Effector CD8-positive, alpha-beta T cell (primary cell): ENCODE data around the gene RPE65.
"Not testable (repeated sequence)": the region's sequence is repeated elsewhere in the genome, so short reads cannot be mapped to it uniquely, and the experiment has no call there.

Source experiments
- DNase-seq: peaks from one replicate; lab custom pipeline; 2025; lab: John Stamatoyannopoulos, UW

The RPE65 gene

DNA sequence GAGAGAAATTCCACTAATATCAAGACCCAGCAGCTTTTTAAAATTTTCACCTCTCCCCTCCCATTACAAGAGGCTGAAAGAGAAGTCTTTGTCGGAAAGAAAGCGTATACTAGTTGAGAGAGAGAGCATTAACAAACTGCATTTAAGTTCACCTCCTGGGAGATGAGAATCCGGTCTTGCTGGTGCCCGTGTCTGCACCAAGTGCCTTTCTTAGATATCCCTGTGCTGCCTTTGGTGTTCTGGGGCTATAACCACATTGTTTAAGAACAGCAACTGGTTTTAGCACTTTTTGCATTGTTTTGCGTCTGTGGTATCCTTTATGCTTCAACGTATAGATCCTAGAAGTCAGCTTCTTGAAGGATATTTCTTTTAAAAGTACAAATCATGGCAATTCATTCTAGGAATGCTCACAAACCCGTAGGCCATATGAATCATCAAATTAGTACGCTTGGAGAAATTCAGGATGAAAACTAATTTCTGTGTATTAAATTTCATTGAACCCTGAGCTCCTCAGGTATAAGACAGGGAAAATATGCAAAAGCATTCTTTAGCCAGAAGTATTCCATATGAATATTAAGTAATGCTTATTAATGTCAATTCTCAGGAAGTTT lies 3.4 kb upstream of the RPE65 start:
- DNase-seq, result no peak

DNA sequence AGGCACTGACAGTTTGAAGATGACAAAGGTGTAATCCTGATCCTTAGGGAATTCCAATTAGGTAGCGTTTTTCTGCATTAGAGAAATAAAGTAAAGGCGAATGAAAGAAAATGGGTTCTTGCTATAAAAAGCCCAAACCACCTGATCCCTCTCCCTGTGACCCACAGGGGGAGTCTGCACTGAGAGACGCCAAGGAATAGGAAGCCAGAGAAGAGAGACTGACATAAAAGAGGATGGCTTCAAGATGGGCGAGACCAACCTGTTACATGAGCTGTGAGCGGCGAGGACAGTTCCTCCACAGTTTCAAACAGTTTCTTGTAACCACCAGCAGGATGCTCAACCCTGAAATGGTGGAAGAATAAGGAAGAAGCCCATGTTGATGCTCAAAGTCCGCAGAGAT lies 1.4 kb downstream of the RPE65 start:
- DNase-seq, result no peak

DNA sequence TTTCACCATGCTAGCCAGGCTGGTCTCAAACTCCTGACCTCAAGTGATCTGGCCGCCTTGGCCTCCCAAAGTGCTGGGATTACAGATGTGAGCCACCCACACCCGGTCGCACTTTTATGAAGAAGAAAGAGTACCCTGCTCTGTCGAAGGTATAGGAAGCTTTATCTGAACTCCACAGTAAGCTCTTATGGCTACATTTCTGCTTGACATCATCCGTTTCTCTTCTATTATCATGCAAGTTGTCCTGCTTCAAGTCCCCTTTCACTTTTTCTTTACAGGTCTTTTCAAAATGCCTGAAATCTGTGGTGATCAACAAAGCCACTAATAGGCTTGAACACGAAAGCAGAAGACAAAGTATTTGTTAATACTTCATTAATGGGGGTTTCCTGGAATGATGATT lies 4.0 kb downstream of the RPE65 start:
- no peak for DNase-seq

DNA sequence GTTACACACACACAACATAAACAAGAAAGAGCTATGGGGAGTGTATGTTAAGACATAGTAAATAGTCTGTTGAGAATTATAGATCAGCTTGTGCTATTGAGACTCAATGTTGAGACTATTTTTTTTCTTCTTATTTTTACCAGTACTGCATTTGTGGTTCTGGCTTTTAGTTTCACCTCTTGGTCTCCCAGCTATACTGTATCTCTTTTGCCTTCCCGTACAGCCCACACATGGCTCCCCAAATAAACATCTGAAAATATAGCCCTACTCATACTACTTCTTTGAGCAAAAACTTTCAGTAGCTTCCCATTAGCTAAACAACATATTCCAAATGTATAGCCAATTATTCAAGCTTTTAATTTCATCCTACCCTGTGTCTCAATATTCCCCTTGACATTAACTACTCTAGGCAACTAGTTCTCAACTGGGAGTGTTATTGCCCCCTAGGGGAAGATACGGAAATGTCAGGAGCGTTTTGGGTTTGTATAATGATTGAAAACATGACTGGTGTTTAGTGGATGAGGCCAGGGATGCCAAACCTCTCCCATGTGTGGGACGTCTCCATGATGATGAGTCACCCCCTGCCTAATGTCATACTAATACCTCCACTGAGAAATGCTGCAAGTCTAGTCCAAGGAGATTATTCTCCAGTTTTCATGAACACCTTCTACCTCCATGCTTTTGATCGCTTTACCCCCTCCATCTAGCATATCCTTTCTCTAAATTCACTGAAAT lies 6.8 kb downstream of the RPE65 start:
- DNase-seq, result no peak

DNA sequence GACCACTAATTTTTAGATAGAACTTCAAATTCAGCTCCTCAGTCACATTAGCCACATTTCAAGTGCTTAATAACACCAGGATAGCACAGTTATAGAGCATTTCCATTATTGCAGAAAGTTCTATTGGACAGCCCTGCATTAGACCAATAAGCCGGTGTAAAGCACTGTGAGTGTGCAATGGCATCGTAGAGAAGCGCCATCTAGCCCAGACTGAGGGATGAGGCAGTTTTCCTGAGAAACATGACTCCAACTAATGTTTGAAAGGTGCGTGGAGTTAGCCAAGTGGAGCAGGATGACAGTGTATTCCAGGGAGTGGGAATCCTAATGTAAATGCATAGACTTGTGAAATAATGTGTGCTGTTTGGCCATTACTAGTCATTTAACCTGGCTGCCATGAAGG lies 7.7 kb downstream of the RPE65 start:
- no peak for DNase-seq

DNA sequence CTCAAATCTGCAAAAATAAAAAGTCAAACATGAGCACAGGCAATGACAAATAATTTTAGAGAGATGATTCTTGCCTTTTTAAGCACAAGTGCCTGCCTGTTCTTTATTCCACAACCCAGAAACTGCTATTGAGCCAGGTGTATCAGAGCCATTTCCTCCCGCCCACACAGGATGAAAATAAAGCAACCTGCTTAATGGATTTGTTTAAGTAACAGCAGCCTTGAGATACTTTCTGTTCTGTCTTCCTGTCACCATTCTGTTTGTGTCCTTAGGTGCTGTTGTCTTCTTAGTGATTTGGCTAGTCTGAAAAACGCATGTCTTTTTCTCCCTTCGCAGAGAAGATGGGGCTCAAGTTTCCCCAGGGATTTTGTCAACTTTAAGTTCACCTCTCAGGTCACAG lies 11.4 kb downstream of the RPE65 start:
- no peak for DNase-seq

DNA sequence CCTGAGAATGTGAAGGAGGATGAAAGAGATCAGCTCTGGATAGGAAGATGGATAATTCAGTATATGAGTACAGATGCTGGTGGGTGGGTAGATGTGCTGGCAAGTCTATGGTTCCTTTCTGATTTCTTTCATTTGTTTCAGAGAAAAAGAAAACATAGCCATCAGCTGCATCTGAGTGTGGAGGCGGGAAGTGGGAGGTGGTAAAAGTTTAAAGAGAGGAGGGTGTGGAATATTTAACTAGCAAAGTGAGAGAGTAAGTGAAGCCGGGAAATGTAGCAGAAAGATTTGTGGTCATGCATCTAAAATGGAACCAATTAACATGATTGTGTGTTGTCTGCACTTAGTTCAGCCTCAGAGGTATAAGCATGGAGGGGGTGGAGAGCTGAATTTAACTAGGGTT lies 16.4 kb downstream of the RPE65 start:
- no peak for DNase-seq

DNA sequence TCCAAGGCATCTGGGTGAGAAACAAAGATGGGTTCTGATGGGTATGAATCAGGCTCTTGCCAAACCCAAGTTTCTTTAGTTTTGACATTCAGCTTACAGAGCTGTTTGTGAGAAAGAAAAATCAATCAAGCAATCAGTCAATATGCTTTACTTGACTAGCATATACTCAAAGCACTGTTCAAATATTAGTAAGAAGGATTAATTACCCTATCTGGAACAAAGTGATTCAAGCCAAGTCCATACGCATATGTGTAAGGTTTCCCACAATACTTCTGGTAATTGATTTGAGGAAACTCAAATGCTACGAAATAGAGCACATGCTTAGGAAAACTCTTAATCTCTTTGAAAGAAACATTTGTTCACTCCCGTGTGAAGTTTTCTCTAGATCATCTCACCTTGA lies 18.7 kb downstream of the RPE65 start:
- DNase-seq, result no peak

DNA sequence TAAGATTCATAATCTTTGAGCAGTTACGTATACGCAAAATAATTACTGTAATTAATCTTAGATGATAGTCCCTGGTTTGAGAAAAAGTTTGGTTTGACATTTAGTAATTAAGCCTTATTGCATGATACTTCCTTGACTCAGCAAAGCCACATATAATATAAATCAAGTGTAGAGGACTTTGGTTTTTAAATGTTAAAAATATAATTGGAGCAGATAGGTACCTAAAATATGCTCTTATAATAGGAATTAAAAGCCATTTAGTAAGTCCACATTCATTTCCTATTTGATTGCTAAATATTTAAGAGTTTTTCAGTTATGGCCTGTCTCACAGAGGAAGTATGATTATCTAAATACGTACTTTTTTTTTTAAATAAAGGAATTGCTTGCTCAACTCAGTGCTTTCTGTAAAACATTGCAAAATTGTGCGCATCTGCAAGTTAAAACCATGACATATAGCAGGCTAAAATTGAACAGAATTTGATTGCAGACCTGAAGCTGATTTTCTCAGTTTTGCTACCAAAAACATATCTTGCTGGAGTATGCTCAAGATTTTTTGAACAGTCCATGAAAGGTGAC lies 20.4 kb downstream of the RPE65 start:
- no peak for DNase-seq

DNA sequence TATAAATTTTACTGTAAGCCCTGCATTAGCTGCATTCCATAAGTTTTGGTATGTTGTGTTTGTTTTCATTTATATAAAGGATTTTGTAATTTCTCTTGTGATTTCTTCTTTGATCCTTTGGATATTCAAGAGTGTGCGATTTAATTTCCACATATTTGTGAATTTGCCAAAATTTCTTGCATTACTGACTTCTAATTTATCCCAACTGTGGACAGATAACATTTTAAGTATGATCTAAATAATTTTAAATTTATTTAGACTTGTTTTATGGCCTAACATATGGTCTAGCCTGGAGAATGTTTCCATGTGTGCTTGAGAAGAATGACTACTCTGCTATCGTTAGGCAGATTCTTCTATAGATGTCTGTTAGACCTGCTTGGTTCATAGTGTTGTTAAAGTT lies 23.2 kb downstream of the RPE65 start:
- DNase-seq, result no peak

DNA sequence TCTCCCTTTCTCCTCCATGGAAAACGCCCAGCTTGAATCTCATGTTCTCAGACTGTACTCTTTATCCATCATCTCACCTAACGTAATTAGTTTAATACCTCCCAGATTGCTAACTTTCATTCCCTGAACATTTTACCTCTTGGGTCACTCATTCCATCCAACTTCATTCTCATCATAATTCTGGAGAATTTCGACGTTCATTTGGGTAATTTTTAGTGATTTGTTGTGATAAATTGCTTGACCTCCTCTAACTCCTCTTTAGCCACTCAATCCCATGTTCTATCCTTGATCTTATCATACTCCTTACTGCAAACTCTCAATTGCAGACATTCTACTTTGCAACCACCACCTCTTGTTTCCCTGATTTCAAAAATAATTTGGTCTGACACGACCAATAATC lies 28.4 kb downstream of the RPE65 start:
- DNase-seq, result no peak

DNA sequence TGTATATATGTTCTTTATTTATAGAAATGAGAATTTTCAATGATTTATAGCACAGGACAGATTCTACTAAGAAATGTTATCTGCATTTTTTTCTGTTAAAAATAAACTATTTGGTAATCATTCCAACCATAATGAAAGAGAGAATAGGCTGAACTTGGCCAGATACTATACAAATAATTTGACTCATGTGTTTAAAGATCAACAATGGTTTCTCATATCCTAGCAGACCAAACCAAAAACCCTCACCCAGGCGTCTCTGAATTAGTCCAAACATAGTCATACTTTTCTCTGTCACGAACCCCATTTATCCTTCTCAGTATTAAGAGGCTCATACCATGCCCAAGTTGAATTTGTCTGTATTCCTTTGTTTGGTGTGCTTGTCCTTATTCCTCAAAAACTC lies 40.3 kb downstream of the RPE65 start:
- DNase-seq, result no peak

DNA sequence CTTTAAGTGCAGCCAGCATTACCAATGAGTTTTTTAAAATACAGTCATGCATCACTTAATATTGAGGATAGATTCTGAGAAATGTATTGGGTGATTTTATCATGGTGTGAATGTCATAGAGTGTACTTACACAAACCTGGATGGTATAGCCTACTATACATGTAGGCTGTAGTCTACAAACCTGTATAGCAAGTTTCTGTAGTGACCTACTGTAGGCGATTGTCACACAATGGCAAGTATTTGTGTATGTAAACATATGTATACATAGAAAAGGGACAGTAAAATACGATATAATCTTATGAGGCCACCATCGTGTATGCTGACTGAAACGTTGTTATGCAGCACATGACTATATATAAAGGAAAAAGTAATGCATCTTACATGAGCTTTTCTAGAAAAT lies 48.2 kb downstream of the RPE65 start:
- no peak for DNase-seq

DNA sequence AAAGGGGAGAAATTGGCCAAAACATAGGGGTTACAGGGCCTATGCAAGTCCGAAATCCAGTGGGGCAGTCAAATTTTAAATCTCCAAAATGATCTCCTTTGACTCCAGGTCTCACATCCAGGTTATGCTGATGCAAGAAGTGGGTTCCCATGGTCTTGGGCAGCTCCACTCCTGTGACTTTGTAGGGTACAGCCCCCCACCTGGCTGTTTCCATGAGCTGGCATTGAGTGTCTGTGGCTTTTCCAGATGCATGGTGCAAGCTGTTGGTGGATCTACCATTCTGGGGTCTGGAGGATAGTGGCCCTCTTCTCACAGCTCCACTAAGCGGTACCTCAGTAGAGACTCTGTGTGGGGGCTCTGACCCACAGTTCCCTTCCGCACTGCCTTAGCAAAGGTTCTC lies 54.2 kb downstream of the RPE65 start:
- DNase-seq, result not testable (repeated sequence)

DNA sequence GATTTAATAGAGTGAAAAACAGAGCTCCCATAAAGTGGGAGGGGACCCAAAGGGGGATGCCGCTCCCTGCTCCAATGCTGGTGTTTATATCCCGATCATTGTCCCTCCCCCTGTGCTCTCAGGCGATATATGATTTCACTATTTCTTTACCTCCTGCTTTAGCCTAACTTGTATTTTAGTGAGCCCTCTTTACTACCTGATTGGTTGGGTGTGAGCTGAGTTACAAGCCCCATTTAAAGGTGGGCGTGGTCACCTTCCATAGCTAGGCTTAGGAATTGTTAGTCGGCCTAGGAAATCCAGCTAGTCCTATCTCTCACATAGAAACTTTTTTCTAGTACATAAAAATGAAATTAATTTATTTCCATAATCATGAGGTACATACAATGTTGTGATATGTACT lies 57.3 kb downstream of the RPE65 start:
- not testable (repeated sequence) for DNase-seq

DNA sequence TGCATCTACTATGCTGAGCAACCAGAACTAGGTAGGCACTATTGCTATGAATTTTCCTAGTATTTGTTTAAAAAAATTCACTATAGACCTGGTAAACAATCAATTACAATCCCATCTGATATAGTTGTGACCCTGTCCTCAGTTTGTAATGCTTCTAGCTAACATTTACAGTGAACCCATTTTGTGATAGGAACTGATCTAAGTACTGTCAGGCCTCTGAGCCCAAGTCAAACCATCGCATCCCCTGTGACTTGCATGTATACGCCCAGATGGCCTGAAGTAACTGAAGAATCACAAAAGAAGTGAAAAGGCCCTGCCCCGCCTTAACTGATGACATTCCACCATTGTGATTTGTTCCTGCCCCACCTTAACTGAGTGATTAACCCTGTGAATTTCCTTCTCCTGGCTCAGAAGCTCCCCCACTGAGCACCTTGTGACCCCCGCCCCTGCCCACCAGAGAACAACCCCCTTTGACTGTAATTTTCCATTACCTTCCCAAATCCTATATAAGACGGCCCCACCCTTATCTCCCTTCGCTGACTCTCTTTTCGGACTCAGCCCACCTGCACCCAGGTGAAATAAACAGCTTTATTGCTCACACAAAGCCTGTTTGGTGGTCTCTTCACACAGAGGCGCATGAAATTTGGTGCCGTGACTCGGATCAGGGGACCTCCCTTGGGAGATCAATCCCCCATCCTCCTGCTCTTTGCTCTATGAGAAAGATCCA lies 63.8 kb downstream of the RPE65 start:
- DNase-seq, result not testable (repeated sequence)

DNA sequence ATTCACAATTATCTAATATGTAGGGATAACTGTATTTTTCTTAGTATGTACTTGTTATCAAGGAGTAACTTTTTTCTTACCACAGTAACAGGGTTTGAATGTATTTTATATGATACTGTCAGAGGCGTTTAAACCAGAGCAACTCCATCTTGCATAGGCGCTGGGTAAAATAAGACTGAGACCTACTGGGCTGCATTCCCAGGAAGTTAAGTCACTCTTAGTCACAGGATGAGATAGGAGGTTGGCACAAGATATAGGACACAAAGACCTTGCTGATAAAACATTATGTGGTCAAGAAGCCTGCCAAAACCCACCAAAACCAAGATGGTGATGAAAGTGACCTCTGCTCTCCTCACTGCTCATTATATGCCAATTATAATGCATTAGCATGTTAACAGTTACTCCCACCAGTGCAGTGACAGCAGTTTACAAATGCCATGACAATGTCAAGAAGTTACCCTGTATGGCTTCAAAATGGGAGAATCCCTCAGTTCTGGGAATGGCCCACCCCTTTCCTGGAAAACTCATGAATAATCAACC lies 64.8 kb downstream of the RPE65 start:
- DNase-seq, result no peak

DNA sequence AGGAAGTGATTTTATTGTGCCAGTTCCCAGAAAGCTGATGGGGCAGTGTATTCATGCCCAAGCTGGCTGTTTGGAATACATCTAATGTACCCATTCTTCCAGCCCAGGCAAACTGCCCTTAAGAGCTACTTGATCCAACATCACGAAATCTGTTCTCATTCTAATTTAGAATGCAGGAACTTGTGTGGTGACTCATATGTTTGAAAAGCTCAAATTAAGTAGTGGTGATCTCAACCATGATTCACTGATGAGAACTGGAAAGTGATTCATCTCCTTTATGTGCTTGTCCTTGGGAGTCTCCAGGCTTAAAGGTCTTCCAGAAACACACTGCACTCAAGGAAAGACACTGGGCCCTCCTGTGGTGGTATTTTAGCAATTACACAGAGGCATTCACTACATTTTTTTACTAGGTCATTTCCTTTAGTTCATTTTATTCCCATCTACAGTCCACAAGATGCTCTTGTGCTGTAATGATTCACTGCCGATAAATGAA lies 65.4 kb downstream of the RPE65 start:
- no peak for DNase-seq

DNA sequence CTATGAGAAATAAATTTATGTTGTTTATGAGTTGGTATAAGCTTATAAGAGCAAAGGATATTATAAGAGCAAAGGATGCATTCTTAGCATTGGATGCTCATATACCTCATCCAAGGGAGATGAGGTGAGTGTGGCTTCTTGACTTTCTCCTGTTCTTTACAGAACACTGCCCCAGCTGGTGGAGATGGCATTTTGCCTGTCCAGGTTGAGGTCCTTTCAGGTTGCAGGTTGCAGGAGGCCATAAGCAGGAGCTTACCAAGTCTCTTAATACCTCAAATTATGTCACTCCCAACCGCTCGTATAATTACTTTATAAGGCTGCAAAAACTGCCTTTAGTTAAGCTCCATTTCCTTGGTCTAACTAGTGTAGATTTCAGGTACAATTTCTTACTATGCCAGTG lies 66.7 kb downstream of the RPE65 start:
- DNase-seq, result no peak

DNA sequence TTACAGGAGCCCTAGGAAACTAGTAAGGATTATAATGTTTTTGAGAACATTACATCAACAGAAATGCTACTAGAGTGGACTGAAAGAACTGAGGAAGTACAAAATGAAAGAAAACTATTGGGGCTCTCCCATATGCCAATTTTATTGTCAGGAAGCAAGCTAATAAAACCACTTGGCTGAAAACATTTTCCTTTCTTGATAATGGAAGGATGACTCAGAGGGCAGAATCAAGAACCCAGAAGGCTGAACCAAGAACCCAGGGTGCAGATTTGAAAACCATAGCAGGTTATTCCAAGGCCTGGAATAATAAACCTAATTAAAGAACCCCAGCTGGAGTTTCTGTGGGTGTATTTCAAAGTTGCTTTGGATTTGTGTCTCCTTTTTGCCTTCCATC lies 70.7 kb downstream of the RPE65 start:
- DNase-seq, result no peak
